ENCODE measurements around the gene XPNPEP1.
"Not testable (repeated sequence)": the region's sequence is repeated elsewhere in the genome, so short reads cannot be mapped to it uniquely, and the experiment has no call there.

The XPNPEP1 gene

DNA sequence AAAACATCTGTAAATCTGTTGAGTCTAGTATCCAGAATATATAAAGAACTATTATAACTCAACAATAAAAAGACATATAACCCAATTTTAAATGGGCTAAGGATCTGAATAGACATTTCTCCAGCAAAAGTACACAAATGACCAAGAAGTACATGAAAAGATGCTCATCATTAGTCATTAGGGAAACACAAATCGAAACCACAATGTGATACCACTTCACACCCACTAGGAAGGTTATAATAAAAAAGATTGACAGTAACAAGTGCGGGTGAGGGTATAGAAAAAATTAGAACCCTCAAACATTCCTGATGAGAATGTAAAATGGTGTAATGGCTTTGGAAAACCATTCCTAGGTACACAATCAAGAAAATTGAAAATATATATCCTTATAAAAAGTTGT, 4.1 kb downstream of the XPNPEP1 start:
- H3K4me3 ChIP-seq (replicated peaks; ENCODE audit: low read depth, low read length): no peak overlapping the region
- DNase-seq (ENCODE audit: extremely low read depth, insufficient read length): no peak
- TF ChIP-seq, protein P1, sequence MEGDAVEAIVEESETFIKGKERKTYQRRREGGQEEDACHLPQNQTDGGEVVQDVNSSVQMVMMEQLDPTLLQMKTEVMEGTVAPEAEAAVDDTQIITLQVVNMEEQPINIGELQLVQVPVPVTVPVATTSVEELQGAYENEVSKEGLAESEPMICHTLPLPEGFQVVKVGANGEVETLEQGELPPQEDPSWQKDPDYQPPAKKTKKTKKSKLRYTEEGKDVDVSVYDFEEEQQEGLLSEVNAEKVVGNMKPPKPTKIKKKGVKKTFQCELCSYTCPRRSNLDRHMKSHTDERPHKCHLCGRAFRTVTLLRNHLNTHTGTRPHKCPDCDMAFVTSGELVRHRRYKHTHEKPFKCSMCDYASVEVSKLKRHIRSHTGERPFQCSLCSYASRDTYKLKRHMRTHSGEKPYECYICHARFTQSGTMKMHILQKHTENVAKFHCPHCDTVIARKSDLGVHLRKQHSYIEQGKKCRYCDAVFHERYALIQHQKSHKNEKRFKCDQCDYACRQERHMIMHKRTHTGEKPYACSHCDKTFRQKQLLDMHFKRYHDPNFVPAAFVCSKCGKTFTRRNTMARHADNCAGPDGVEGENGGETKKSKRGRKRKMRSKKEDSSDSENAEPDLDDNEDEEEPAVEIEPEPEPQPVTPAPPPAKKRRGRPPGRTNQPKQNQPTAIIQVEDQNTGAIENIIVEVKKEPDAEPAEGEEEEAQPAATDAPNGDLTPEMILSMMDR (IDR thresholded peaks at IDR 0.05; ENCODE audit: insufficient read depth, low read length, poor library complexity, severe bottlenecking): no peak
- H3K36me3 ChIP-seq (ENCODE audit: control insufficient read depth, insufficient read depth, low read length): no peaks in the 10 kb centered on the region
- no peaks in the 10 kb centered on the region for H3K27me3 ChIP-seq (replicated peaks; ENCODE audit: control insufficient read depth, insufficient read depth, low read length)

DNA sequence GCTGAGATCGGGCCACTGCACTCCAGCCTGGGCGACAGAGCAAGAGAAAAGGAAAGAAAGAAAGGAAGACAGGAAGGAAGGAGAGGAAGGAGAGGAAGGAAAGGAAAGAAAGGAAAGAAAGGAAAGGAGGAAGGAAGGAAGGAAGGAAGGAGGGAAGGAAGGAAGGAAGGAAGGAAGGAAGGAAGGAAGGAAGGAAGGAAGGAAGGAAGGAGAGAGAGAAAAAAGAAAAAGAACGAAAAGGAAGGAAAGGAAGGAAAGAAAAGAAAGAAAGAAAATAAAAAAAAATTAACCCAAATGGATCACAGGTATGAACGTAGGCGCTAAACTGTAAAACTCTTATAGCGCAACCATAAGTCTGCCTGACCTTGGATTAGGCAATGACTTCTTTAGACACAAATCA, 4.6 kb downstream of the XPNPEP1 start:
- not testable (repeated sequence) for H3K4me3 ChIP-seq (replicated peaks; ENCODE audit: low read depth, low read length); DNase-seq (ENCODE audit: extremely low read depth, insufficient read length)

DNA sequence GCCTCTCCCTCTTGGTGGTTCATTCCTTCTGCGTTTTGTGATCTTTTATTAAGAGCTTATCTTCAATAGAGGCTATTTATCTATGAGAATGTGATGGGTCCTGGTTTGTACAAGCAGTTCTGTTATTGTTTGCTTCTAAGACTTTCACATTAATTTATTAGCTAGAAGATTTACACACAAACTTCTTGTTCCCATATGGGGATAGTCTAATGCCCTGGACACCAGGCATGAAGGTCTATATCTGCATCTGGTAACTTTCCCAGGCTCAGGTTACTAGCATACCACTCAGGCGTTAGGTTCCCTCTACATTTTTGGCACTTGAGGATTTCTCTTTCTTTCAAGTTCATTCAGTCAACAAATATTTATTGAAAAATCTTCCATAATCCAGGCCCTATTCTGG, 7.7 kb downstream of the XPNPEP1 start:
- H3K4me3 ChIP-seq (replicated peaks; ENCODE audit: low read depth, low read length): no peak overlapping the region
- no peaks in the 10 kb centered on the region for H3K27me3 ChIP-seq (replicated peaks; ENCODE audit: control insufficient read depth, insufficient read depth, low read length)
- H3K36me3 ChIP-seq (ENCODE audit: control insufficient read depth, insufficient read depth, low read length): peaks cover 3% of the 10 kb centered on the region
- DNase-seq (ENCODE audit: extremely low read depth, insufficient read length): no peak
- TF ChIP-seq, protein P1 (IDR thresholded peaks at IDR 0.05; ENCODE audit: insufficient read depth, low read length, poor library complexity, severe bottlenecking): no peak

More for the DNA sequence above, 4.6 kb downstream of the XPNPEP1 start:
- H3K36me3 ChIP-seq (ENCODE audit: control insufficient read depth, insufficient read depth, low read length); H3K27me3 ChIP-seq (replicated peaks; ENCODE audit: control insufficient read depth, insufficient read depth, low read length): not testable (repeated sequence)

DNA sequence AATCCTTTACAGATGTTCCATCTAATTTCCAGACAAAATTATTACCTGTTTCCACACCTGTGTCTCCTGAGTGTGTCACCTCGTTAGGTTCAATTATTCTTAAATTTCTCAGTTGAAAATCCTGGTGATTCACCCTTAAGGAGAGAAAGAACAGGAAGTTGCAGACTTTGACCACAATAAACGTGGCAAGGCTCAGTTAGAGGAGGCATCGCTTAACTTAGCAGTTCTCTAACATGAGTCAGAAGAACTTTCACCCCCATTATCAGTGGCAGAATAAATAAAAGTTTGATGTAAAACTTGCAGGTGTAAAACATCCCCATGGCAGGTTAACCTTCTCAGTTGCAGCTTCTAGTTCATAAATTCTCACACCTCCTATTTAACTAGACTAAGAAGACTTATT, 8.3 kb downstream of the XPNPEP1 start:
- no peaks in the 10 kb centered on the region for H3K27me3 ChIP-seq (replicated peaks; ENCODE audit: control insufficient read depth, insufficient read depth, low read length)
- H3K4me3 ChIP-seq (replicated peaks; ENCODE audit: low read depth, low read length): no peak overlapping the region
- peak; percentile 19 for DNase-seq (ENCODE audit: extremely low read depth, insufficient read length)
- peaks cover 3% of the 10 kb centered on the region for H3K36me3 ChIP-seq (ENCODE audit: control insufficient read depth, insufficient read depth, low read length)
- TF ChIP-seq, protein P1 (IDR thresholded peaks at IDR 0.05; ENCODE audit: insufficient read depth, low read length, poor library complexity, severe bottlenecking): no peak

DNA sequence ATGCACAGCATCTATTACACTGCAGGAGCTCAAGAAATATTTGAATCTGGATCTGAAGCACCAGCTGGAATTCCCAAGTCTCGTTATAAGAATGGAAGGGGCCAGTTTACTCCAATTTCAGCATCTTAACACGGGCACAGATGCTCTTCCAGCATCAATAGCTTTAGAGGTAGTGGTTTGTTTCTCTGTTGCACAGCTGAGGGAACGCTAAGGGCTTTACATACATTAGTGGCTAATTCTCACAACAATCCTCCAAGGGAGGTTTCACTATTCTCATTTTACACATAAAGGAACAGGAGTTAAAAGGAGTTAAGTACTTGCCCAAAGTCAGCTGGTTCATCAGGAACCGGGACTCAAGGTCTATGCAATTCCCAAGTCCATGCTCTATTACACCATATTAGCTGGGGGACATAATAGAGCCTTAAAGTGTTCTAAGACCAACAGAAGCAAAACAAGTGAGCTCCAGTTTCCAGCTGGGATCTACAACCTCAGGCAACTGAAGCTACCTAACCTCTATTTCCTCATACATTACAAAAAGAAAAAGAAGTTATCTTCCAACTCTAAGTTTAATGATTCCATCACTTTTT, 9.9 kb downstream of the XPNPEP1 start:
- H3K4me3 ChIP-seq (replicated peaks; ENCODE audit: low read depth, low read length): no peak overlapping the region
- no peaks in the 10 kb centered on the region for H3K27me3 ChIP-seq (replicated peaks; ENCODE audit: control insufficient read depth, insufficient read depth, low read length)
- peaks cover 3% of the 10 kb centered on the region for H3K36me3 ChIP-seq (ENCODE audit: control insufficient read depth, insufficient read depth, low read length)
- TF ChIP-seq, protein P1 (IDR thresholded peaks at IDR 0.05; ENCODE audit: insufficient read depth, low read length, poor library complexity, severe bottlenecking): no peak
- no peak for DNase-seq (ENCODE audit: extremely low read depth, insufficient read length)

DNA sequence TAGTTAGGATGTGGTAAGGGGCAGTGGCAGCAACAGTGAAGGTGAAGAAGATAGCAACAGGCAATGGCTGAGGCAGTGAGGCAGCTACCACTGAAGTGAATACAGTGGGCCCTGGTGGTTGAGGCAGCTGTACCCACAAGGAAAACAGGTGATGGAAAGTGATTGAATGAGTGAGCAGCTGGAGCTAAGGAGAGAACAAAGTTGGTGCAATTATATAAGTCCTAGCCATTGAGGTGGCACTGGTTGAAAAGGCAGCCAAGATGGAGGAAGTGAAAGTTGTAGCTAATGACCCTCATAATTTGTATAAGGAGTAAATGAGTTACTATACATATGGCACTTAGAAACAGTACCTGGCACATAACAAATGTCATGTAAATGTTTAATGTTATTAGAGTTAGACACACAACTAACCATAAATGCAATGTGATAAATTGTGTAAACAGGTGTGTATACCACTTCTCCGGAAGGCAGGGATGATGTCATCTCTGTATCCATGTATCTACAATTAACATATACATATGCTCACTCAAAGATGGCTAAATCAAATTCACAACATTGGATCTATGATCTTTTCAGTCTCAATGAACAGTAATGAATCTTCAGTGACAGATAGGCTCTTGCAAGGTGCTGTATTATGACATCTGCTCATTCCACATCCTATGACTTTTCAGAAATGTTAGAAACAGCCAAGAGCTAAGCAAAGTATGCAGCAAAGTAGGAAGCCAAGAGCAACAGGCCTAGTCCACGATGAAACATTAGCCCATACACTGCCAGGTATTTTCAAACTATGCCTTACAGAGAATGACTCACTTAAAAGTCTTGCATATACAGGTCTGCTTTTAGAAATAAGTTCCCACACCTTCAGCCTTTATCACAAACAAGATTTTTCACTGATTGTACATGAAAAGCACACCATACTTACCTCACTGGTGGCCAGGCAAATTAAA, 10.7 kb downstream of the XPNPEP1 start:
- Histone ChIP-seq H3K36me3 (ENCODE audit: control insufficient read depth, insufficient read depth, low read length) (peaks cover 3% of the 10 kb centered on the region), H3K4me3 (replicated peaks; ENCODE audit: low read depth, low read length) (no peak overlapping the region), H3K27me3 (replicated peaks; ENCODE audit: control insufficient read depth, insufficient read depth, low read length) (no peaks in the 10 kb centered on the region)
- DNase-seq (ENCODE audit: extremely low read depth, insufficient read length): peak; percentile 43
- TF ChIP-seq, protein P1 (IDR thresholded peaks at IDR 0.05; ENCODE audit: insufficient read depth, low read length, poor library complexity, severe bottlenecking): no peak
